NB4 (cell line): Measurements from ENCODE around the gene BTG4.

Source experiments
- MAX ChIP-seq: IDR thresholded peaks from 2 replicates; pipeline ENCODE4 v1.6.1; 2011; ENCODE audit warnings: low read depth, low read length
- POLR2A ChIP-seq: IDR thresholded peaks from 2 replicates; pipeline ENCODE4 v1.6.1; 2011; ENCODE audit warnings: mild to moderate bottlenecking; ENCODE audit not compliant: insufficient read length; ENCODE audit errors: extremely low read depth
- TF ChIP-seq, protein P1 (sequence below): IDR thresholded peaks from one replicate; pipeline ENCODE4 v1.5.1; 2012; ENCODE audit warnings: low read depth, low read length

- TF ChIP-seq, protein P1, sequence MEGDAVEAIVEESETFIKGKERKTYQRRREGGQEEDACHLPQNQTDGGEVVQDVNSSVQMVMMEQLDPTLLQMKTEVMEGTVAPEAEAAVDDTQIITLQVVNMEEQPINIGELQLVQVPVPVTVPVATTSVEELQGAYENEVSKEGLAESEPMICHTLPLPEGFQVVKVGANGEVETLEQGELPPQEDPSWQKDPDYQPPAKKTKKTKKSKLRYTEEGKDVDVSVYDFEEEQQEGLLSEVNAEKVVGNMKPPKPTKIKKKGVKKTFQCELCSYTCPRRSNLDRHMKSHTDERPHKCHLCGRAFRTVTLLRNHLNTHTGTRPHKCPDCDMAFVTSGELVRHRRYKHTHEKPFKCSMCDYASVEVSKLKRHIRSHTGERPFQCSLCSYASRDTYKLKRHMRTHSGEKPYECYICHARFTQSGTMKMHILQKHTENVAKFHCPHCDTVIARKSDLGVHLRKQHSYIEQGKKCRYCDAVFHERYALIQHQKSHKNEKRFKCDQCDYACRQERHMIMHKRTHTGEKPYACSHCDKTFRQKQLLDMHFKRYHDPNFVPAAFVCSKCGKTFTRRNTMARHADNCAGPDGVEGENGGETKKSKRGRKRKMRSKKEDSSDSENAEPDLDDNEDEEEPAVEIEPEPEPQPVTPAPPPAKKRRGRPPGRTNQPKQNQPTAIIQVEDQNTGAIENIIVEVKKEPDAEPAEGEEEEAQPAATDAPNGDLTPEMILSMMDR, result no peak
- TF ChIP-seq MAX (no peak), POLR2A (no peak)
Measured at GRCh38 chr11:111460340-111460739, 51.8 kb downstream of the BTG4 start.
